Activated naive CD8-positive, alpha-beta T cell (primary cell): Measurements from ENCODE around the gene CARMIL1.

Source experiments
- H3K27ac Mint-ChIP-seq: one replicate; pipeline ENCODE4 v1.8.0; 2021; ENCODE audit warnings: mixed read lengths
- H3K27me3 Mint-ChIP-seq: one replicate; pipeline ENCODE4 v1.8.0; 2021; ENCODE audit warnings: mixed read lengths
- H3K36me3 Mint-ChIP-seq: one replicate; pipeline ENCODE4 v1.8.0; 2021; ENCODE audit warnings: mixed read lengths
- H3K4me1 Mint-ChIP-seq: one replicate; pipeline ENCODE4 v1.8.0; 2021; ENCODE audit warnings: low read depth, mixed read lengths
- H3K4me3 Mint-ChIP-seq: one replicate; pipeline ENCODE4 v1.8.0; 2021; ENCODE audit warnings: mild to moderate bottlenecking, mixed read lengths
- H3K9me3 Mint-ChIP-seq: one replicate; pipeline ENCODE4 v1.8.0; 2021; ENCODE audit warnings: low read depth, mixed read lengths

Gene CARMIL1

GRCh38 chr6:25403150-25403549 lies 124.0 kb downstream of the CARMIL1 start:
- Mint-ChIP-seq H3K27me3 (no peaks in the 10 kb centered on the region), H3K4me1 (peaks cover 18% of the 10 kb centered on the region), H3K36me3 (no peaks in the 10 kb centered on the region), H3K4me3 (no peak overlapping the region), H3K27ac (no peak overlapping the region), H3K9me3 (no peaks in the 10 kb centered on the region)

GRCh38 chr6:25404091-25404490 lies 124.9 kb downstream of the CARMIL1 start:
- H3K36me3 Mint-ChIP-seq, result no peaks in the 10 kb centered on the region
- H3K27ac Mint-ChIP-seq, result peak overlapping the region; percentile 83
- peaks cover 18% of the 10 kb centered on the region for H3K4me1 Mint-ChIP-seq
- no peaks in the 10 kb centered on the region for H3K9me3 Mint-ChIP-seq
- H3K27me3 Mint-ChIP-seq, result no peaks in the 10 kb centered on the region
- no peak overlapping the region for H3K4me3 Mint-ChIP-seq

- peak overlapping the region; percentile 83 for H3K27ac Mint-ChIP-seq
- no peaks in the 10 kb centered on the region for H3K27me3 Mint-ChIP-seq
- H3K36me3 Mint-ChIP-seq, result no peaks in the 10 kb centered on the region
- H3K4me3 Mint-ChIP-seq, result no peak overlapping the region
- no peaks in the 10 kb centered on the region for H3K9me3 Mint-ChIP-seq
- peaks cover 18% of the 10 kb centered on the region for H3K4me1 Mint-ChIP-seq
These were observed 125.6 kb downstream of the CARMIL1 start for GRCh38 chr6:25404693-25405169.

DNA sequence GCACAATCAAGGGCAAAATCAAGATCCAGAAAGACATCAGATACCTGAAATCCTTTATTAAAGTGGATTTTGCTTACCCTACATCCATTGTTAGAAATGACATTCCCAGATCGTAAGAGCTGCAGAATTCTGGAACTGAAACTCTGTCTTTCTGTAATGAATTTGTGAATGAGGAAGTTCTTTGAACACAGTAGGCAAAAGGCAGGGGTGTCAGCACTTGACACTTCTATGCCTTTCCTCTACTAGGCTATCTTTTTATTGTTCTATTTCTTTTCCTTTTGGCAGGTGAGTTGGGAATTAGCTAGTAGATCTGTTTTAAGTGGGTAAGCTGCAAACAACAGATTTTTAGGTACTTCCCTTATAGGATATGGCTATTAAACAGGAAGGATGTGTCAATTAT lies 126.3 kb downstream of the CARMIL1 start:
- peaks cover 23% of the 10 kb centered on the region for H3K4me1 Mint-ChIP-seq
- no peak overlapping the region for H3K27ac Mint-ChIP-seq
- H3K27me3 Mint-ChIP-seq, result no peaks in the 10 kb centered on the region
- no peaks in the 10 kb centered on the region for H3K36me3 Mint-ChIP-seq
- no peak overlapping the region for H3K4me3 Mint-ChIP-seq
- H3K9me3 Mint-ChIP-seq, result no peaks in the 10 kb centered on the region

DNA sequence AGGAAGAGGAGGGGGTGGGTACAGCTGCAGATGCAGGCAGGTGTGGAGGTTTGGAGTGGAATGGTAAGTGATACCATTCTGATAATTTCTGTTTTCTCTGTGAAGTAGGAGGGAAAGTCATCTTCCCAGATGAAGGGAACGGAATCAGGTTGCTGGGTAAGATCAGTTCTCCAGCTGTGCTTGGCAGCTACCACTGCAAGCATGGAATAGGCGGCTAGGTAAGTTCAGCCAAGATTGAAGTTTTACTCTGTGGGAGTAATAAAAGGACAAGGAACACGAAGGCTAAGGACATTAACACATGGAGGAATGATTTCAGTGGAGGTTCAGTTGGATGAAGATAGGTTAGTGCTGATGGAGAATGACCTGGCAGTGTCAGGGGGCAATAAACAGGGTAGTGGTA lies 128.3 kb downstream of the CARMIL1 start:
- no peaks in the 10 kb centered on the region for H3K9me3 Mint-ChIP-seq
- H3K27me3 Mint-ChIP-seq, result no peaks in the 10 kb centered on the region
- H3K4me1 Mint-ChIP-seq, result peaks cover 32% of the 10 kb centered on the region
- H3K36me3 Mint-ChIP-seq, result no peaks in the 10 kb centered on the region
- H3K4me3 Mint-ChIP-seq, result no peak overlapping the region
- no peak overlapping the region for H3K27ac Mint-ChIP-seq

- peaks cover 42% of the 10 kb centered on the region for H3K4me1 Mint-ChIP-seq
These were observed 130.9 kb downstream of the CARMIL1 start for GRCh38 chr6:25410102-25410501.

GRCh38 chr6:25411316-25411950 lies 132.3 kb downstream of the CARMIL1 start:
- Mint-ChIP-seq H3K27me3 (no peaks in the 10 kb centered on the region), H3K9me3 (no peaks in the 10 kb centered on the region), H3K36me3 (no peaks in the 10 kb centered on the region), H3K4me3 (no peak overlapping the region), H3K27ac (peak overlapping the region; percentile 36), H3K4me1 (peaks cover 50% of the 10 kb centered on the region)

More at GRCh38 chr6:25410102-25410501, 130.9 kb downstream of the CARMIL1 start:
- peak overlapping the region; percentile 80 for H3K27ac Mint-ChIP-seq
- no peaks in the 10 kb centered on the region for H3K9me3 Mint-ChIP-seq
- H3K36me3 Mint-ChIP-seq, result no peaks in the 10 kb centered on the region
- H3K4me3 Mint-ChIP-seq, result peak overlapping the region; percentile 70
- H3K27me3 Mint-ChIP-seq, result no peaks in the 10 kb centered on the region

DNA sequence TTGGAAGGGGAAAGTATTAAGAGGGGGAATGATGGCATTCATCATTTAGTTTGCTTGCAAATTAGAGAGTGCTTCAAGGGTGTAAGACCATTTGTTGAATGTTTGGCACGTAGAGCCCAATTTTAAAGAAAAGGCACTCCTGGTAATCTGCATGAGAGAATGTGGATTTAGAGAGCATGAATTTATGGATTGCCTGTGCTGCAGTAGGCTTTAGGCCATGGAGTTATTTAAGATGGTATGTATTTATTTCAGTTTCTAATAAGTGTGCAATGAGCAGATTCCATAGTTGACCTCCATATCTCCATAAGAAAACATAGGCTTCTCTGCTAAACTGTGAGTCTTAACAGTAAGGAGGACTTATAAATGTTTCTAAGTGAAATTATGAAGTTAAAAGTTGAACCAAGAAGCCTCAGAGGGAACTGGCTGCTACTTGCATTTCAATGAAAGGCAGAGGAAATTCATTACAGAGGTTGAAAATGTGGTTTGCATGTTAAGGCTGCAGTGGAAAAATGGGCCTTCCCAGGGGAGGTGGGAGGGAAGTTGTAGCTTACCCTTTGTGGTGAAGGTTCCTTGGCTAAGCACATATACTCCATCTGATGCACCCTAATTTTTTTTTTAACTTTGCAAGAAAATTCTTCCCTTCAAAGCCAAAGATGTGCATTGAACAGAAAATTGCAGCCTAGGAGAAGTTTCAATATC lies 134.2 kb downstream of the CARMIL1 start:
- Mint-ChIP-seq H3K9me3 (no peaks in the 10 kb centered on the region), H3K27ac (peak overlapping the region; percentile 22), H3K36me3 (no peaks in the 10 kb centered on the region), H3K27me3 (no peaks in the 10 kb centered on the region), H3K4me1 (peaks cover 54% of the 10 kb centered on the region), H3K4me3 (peak overlapping the region; percentile 15)

- H3K4me3 Mint-ChIP-seq, result no peak overlapping the region
These were observed 135.0 kb downstream of the CARMIL1 start for GRCh38 chr6:25414168-25414567.

DNA sequence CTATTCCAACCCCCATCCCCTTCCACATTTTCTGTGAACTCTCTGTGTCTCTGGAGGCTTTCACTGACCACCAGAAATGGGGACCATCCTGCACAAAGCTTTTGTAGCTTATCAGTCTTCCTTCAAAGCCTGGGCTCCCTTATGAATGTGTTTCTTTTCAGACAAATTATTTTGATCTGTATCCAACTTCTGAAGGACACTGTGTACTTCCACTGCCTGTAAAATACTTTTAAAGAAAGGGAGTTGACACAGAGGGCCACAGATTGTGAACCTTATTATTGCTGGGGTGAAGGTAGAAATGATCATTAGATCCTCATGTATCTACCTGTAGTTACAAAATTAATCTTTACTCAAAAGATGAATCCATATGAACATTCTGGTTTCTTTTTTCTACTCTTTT lies 135.6 kb downstream of the CARMIL1 start:
- no peaks in the 10 kb centered on the region for H3K9me3 Mint-ChIP-seq
- H3K27me3 Mint-ChIP-seq, result no peaks in the 10 kb centered on the region
- no peak overlapping the region for H3K27ac Mint-ChIP-seq
- H3K4me3 Mint-ChIP-seq, result no peak overlapping the region
- H3K4me1 Mint-ChIP-seq, result peaks cover 58% of the 10 kb centered on the region
- no peaks in the 10 kb centered on the region for H3K36me3 Mint-ChIP-seq

More at GRCh38 chr6:25414168-25414567, 135.0 kb downstream of the CARMIL1 start:
- H3K36me3 Mint-ChIP-seq, result no peaks in the 10 kb centered on the region
- no peaks in the 10 kb centered on the region for H3K27me3 Mint-ChIP-seq
- no peaks in the 10 kb centered on the region for H3K9me3 Mint-ChIP-seq
- peaks cover 56% of the 10 kb centered on the region for H3K4me1 Mint-ChIP-seq
- no peak overlapping the region for H3K27ac Mint-ChIP-seq

GRCh38 chr6:25415274-25415673 lies 136.1 kb downstream of the CARMIL1 start:
- Mint-ChIP-seq H3K4me3 (no peak overlapping the region), H3K9me3 (peaks cover 3% of the 10 kb centered on the region), H3K27ac (no peak overlapping the region), H3K36me3 (peaks cover 4% of the 10 kb centered on the region), H3K4me1 (peaks cover 55% of the 10 kb centered on the region), H3K27me3 (no peaks in the 10 kb centered on the region)

DNA sequence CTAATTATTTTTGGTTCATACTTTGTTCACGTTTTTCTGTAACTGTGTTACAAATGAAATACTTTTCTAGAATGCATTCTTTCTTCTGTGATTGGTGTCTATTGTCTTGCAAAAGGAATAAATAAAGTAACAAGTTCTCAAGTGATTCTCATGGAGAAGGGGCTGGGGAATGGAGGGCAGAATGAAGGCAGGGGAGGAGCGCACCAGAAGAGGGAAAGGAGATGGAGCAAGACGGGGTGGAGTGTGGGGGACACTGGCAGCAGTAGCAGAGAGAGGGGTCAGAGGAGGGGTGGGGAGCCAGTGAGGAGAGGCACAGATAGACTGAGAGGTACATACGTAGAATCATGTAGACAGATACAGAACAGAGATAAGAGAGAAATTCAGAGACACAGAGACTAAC lies 136.5 kb downstream of the CARMIL1 start:
- peak overlapping the region; percentile 51 for H3K27ac Mint-ChIP-seq
- H3K4me1 Mint-ChIP-seq, result peaks cover 52% of the 10 kb centered on the region
- peaks cover 5% of the 10 kb centered on the region for H3K36me3 Mint-ChIP-seq
- H3K9me3 Mint-ChIP-seq, result peaks cover 3% of the 10 kb centered on the region
- no peaks in the 10 kb centered on the region for H3K27me3 Mint-ChIP-seq
- H3K4me3 Mint-ChIP-seq, result no peak overlapping the region

DNA sequence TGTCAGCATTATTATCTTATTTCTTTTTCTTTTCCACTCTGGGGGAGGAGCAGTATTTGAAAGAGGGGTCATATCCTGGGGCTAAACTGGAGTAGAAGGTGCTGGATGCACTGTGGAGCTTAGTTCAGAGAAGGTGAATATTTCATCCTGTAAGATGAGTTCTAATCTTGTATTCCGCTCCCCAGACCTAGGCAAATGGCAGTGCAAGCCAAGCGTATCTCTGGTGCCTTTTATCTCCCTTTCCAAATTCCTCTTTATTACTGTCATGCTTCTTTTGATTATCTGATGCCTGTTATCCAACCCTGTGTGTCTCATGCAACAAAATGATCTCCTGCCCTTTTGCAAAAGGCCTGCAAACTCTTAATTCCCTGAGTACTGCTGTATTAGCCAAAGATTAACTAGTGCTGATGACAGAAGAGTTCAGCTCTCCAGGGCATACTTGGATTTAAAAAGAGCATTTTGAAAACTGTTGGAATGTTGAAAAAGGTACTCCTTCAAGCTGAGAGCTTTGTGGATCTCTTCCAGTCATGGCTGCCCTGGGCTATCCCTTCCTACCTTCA lies 138.0 kb downstream of the CARMIL1 start:
- Mint-ChIP-seq H3K27ac (no peak overlapping the region), H3K36me3 (peaks cover 5% of the 10 kb centered on the region), H3K4me1 (peaks cover 44% of the 10 kb centered on the region), H3K4me3 (no peak overlapping the region), H3K27me3 (no peaks in the 10 kb centered on the region), H3K9me3 (peaks cover 3% of the 10 kb centered on the region)

- H3K9me3 Mint-ChIP-seq, result peaks cover 3% of the 10 kb centered on the region
- no peaks in the 10 kb centered on the region for H3K27me3 Mint-ChIP-seq
- peaks cover 5% of the 10 kb centered on the region for H3K36me3 Mint-ChIP-seq
- no peak overlapping the region for H3K27ac Mint-ChIP-seq
- H3K4me1 Mint-ChIP-seq, result peaks cover 30% of the 10 kb centered on the region
- H3K4me3 Mint-ChIP-seq, result no peak overlapping the region
These were observed 139.4 kb downstream of the CARMIL1 start for GRCh38 chr6:25418454-25419052.

DNA sequence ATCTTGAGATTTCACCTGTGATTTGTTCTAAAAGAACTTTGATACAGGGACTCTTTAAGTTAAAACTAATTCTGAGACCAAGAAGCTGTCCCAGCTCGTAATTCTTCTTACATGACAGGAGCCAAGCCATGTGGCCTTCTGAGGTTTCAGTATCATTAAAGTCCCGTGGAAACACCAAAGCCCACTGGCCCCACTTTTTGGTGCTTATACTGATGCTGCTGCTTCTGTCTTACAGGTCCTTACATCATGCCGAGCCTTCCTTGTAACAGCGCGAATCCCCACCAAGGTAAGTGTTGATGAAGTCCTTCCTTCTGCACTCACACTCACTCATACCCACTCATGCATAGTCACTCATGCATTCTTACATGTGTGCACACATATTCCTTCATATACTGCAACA lies 140.7 kb downstream of the CARMIL1 start:
- Mint-ChIP-seq H3K27ac (no peak overlapping the region), H3K27me3 (no peaks in the 10 kb centered on the region), H3K4me1 (peaks cover 18% of the 10 kb centered on the region), H3K9me3 (peaks cover 3% of the 10 kb centered on the region), H3K4me3 (no peak overlapping the region), H3K36me3 (peaks cover 5% of the 10 kb centered on the region)
